GM12878 (cell line): ENCODE data around the gene NARF. TPM values are rescaled to one million over a fixed set of nuclear protein-coding genes. Genes with fewer than 3 reads are reported as not detected.
A peak's percentile ranks its signal among the peaks of the same experiment; 100 is the strongest.
"Not testable (repeated sequence)": the region's sequence is repeated elsewhere in the genome, so short reads cannot be mapped to it uniquely, and the experiment has no call there.

Experiments used
- ATAC-seq: fragments of 200-7000 bp; cut with Tn5 transposase; 3 replicates; pipeline ENCODE4 v1.9.1; 2020; ENCODE audit warnings: mild to moderate bottlenecking, moderate library complexity
- BruUV-seq: library from RNA; stranded (reverse); fragments of 400-500 nt; replicated peaks from 2 replicates; lab custom pipeline; 2021; lab: Mats Ljungman, UMichigan
- CTCF ChIA-PET: fragments of 300-600 bp; sonication (Branson Sonifier 250); formaldehyde crosslinking; extraction: SDS; loops from one replicate; lab custom pipeline; 2021; ENCODE audit warnings: inconsistent platforms; lab: Yijun Ruan, JAX
- POLR2A ChIA-PET: fragments of 350-600 bp; formaldehyde crosslinking; extraction: SDS; loops from one replicate; lab custom pipeline; 2021; ENCODE audit warnings: inconsistent platforms; lab: Charles Lee
- RAD21 ChIA-PET: fragments of 300-600 bp; sonication (Branson Sonifier 250); formaldehyde crosslinking; loops from one replicate; lab custom pipeline; 2023; ENCODE audit warnings: antibody characterized with exemption; ENCODE audit not compliant: unreplicated experiment; lab: Charles Lee
- SMC1A ChIA-PET: fragments of 300-600 bp; sonication (Branson Sonifier 250); formaldehyde crosslinking; loops from one replicate; lab custom pipeline; 2023; ENCODE audit not compliant: unreplicated experiment, uncharacterized antibody; lab: Charles Lee
- DNase-seq: peaks from one replicate; pipeline ENCODE4 v3.0.0-alpha.2; 2011; ENCODE audit warnings: low read depth, low spot score
- FAIRE-seq: peaks from 3 replicates; lab custom pipeline; 2011; peaks lifted over from hg19 to GRCh38; lab: Jason Lieb, UNC
- H2AFZ ChIP-seq: 2 replicates; pipeline ENCODE4 v1.6.0; 2011; ENCODE audit warnings: low read depth, low read length, control low read depth; ENCODE audit not compliant: control insufficient read depth
- H3K27ac ChIP-seq: 2 replicates; pipeline ENCODE4 v1.5.1; 2011; ENCODE audit warnings: control low read depth; ENCODE audit not compliant: control insufficient read depth, insufficient read depth
- H3K27me3 ChIP-seq, 2 experiments: replicated peaks in 1 of 2; 2 replicates each; pipeline versions ENCODE4 v1.6.0 to v1.6.1; 2011; ENCODE audit warnings: low read length in 1 of 2; ENCODE audit not compliant: control insufficient read depth in 2 of 2, insufficient read depth in 2 of 2
- H3K36me3 ChIP-seq, 2 experiments: 2 replicates each; pipeline ENCODE4 v1.5.1; 2011; ENCODE audit warnings: low read length in 1 of 2; ENCODE audit not compliant: control insufficient read depth in 2 of 2, insufficient read depth in 2 of 2
- H3K4me1 ChIP-seq: 2 replicates; pipeline ENCODE4 v1.6.1; 2011; ENCODE audit warnings: mild to moderate bottlenecking, low read length, moderate library complexity, mixed read lengths; ENCODE audit not compliant: control insufficient read depth, insufficient read depth
- H3K4me2 ChIP-seq: 2 replicates; pipeline ENCODE4 v1.6.0; 2011; ENCODE audit warnings: control low read depth; ENCODE audit not compliant: control insufficient read depth, insufficient read depth
- H3K4me3 ChIP-seq: fragments of 200-600 bp; sonication (generic); 2 replicates; pipeline ENCODE4 v1.5.1; 2016
- H3K79me2 ChIP-seq: 2 replicates; pipeline ENCODE4 v1.6.0; 2011; ENCODE audit warnings: low read length; ENCODE audit not compliant: control insufficient read depth, insufficient read depth
- H3K9ac ChIP-seq: 2 replicates; pipeline ENCODE4 v1.8.0; 2011; ENCODE audit warnings: low read length, control low read depth, mixed read lengths; ENCODE audit not compliant: control insufficient read depth, insufficient read depth
- H3K9me3 ChIP-seq: replicated peaks from 3 replicates; pipeline ENCODE4 v1.5.1; 2011; ENCODE audit warnings: mild to moderate bottlenecking, low read length; ENCODE audit not compliant: control insufficient read depth, insufficient read depth
- H4K20me1 ChIP-seq: 2 replicates; pipeline ENCODE4 v1.6.0; 2011; ENCODE audit not compliant: control insufficient read depth, insufficient read depth
- HCFC1 ChIP-seq: fragments of 150-350 bp; IDR thresholded peaks from 2 replicates; pipeline ENCODE4 v1.6.1; 2014; ENCODE audit warnings: low read length
- MYC ChIP-seq: IDR thresholded peaks from 2 replicates; pipeline ENCODE4 v1.6.1; 2011; ENCODE audit warnings: mild to moderate bottlenecking, low read length, moderate library complexity, inconsistent platforms; ENCODE audit not compliant: insufficient read depth, insufficient replicate concordance, insufficient read length, severe bottlenecking
- POLR2AphosphoS2 ChIP-seq: IDR thresholded peaks from 2 replicates; pipeline ENCODE4 v1.6.1; 2011; ENCODE audit warnings: low read depth, mild to moderate bottlenecking, low read length, improper control_type of control experiment, moderate library complexity
- POLR2AphosphoS5 ChIP-seq: IDR thresholded peaks from 2 replicates; pipeline ENCODE4 v1.6.1; 2011; ENCODE audit warnings: mild to moderate bottlenecking, low read length, inconsistent platforms
- POU2F2 ChIP-seq: IDR thresholded peaks from 3 replicates; pipeline ENCODE4 v1.6.1; 2011; ENCODE audit warnings: low read depth, mild to moderate bottlenecking, low read length, borderline replicate concordance
- SMC3 ChIP-seq: IDR thresholded peaks from 2 replicates; pipeline ENCODE4 v1.6.1; 2011; ENCODE audit warnings: low read length, improper control_type of control experiment, borderline replicate concordance
- SPI1 ChIP-seq: IDR thresholded peaks from 2 replicates; pipeline ENCODE4 v1.6.1; 2011; ENCODE audit warnings: low read depth, mild to moderate bottlenecking, low read length, moderate library complexity, borderline replicate concordance; ENCODE audit not compliant: insufficient read depth
- STAT3 ChIP-seq: IDR thresholded peaks from 2 replicates; pipeline ENCODE4 v1.6.1; 2011; ENCODE audit warnings: low read depth, low read length, improper control_type of control experiment
- ZZZ3 ChIP-seq: IDR thresholded peaks from 2 replicates; pipeline ENCODE4 v1.6.1; 2011; ENCODE audit warnings: low read depth; ENCODE audit not compliant: control insufficient read depth, insufficient read length
- WGBS: methylation state at CpG from one replicate; pipeline ENCODE4 v1.1.6; 2016; ENCODE audit warnings: low lambda C conversion rate; ENCODE audit not compliant: insufficient replicate concordance, insufficient coverage; ENCODE audit errors: missing lambda C conversion rate; 5-methylcytosine and 5-hydroxymethylcytosine counted together
- in situ Hi-C: fragments of 300-500 bp; cut with MboI; formaldehyde crosslinking; loops from 9 replicates; pipeline ENCODE4 v1.14.3; 2018; ENCODE audit warnings: mixed read lengths
- intact Hi-C: fragments of 100-400 bp; cut with micrococcal nuclease; formaldehyde crosslinking; loops from one replicate; pipeline ENCODE4 v1.14.2; 2022; ENCODE audit not compliant: unreplicated experiment
- polyA plus RNA-seq, 11 experiments: library from polyadenylated mRNA; depleted of rRNA in 4 of 11; unstranded in 6 of 11; stranded (reverse) in 5 of 11; fragments of >200 nt; fragmentation: Nextera tagmentation in 4 of 11; fragmentation: Illumina TruSeq in 1 of 11; extraction: Ambion mirVana in 4 of 11; extraction: Trizol in 1 of 11; gene quantifications; 1 replicate in 1 of 11; 2 replicates in 10 of 11; pipeline versions ENCODE4 v1.2.1 to v1.2.3, GENCODE V29; 2011 to 2016; ENCODE audit warnings: inconsistent platforms in 2 of 11, missing spikeins in 2 of 11, low read depth in 1 of 11
- total RNA-seq, 4 experiments: library from RNA; depleted of rRNA in 3 of 4; stranded (reverse); fragments of >200 nt in 3 of 4; fragmentation: Illumina TruSeq in 1 of 4; extraction: Trizol in 1 of 4; gene quantifications; 2 replicates each; pipeline versions ENCODE4 v1.2.1 to v1.2.3, GENCODE V29; 2013 to 2021

Gene NARF
- total and polyA plus RNA-seq, 10 of the 15 experiments (the other 5 are each of a cell fraction or from before 2014, with no cell fraction given), result 16.7 to 126 (median 47.5) TPM

GRCh38 chr17:82450357-82451106, 8.0 kb upstream of the NARF start, which contains the start of gene CYBC1 (continued):
- TF ChIP-seq POU2F2 (no peak), SPI1 (no peak; the same call in 1 of the 2 replicates), HCFC1 (no peak; the same call in 1 of the 2 replicates), ZZZ3 (no peak), SMC3 (no peak), STAT3 (no peak), POLR2AphosphoS5 (peak; percentile 87)

GRCh38 chr17:82452162-82452561, 6.4 kb upstream of the NARF start:
- H3K4me1 ChIP-seq, result peaks cover 4% of the 10 kb centered on the region
- ChIA-PET SMC1A (no interaction called here), RAD21 (no interaction called here), CTCF (interaction anchor here (1.3 kb wide), 1 partner anchor 28 kb away, joined by 3 read pairs; no protein-coding TSS in a partner anchor), POLR2A (interaction anchor here (1.5 kb wide), 1 partner anchor 21 kb away, joined by 3 read pairs; no protein-coding TSS in a partner anchor)
- DNase-seq (no peak), ATAC-seq (no peak), FAIRE-seq (no peak)
- peaks cover 1 to 4% of the 10 kb centered on the region in 2 experiments; a peak in 2 of 4 replicates for H3K36me3 ChIP-seq
- no peaks in the 10 kb centered on the region; the same call in 2 of the 3 replicates for H3K9me3 ChIP-seq
- in situ Hi-C loops (no loop called here), intact Hi-C loops (no loop called here)
- BruUV-seq, result no TSS peak
- TF ChIP-seq POLR2AphosphoS2 (no peak), MYC (no peak), STAT3 (no peak)
- H3K4me2 ChIP-seq, result no peak overlapping the region
- H3K27me3 ChIP-seq, result no peaks in the 10 kb centered on the region
- H3K4me3 ChIP-seq, result no peak overlapping the region
- peaks cover 36% of the 10 kb centered on the region for H3K79me2 ChIP-seq
- WGBS, result 100% methylated on average over 3 of the region's 3 CpGs
- no peak overlapping the region for H3K27ac ChIP-seq
- no peak overlapping the region for H2AFZ ChIP-seq
- H4K20me1 ChIP-seq, result no peaks in the 10 kb centered on the region; the same call in 1 of the 2 replicates
- H3K9ac ChIP-seq, result no peak overlapping the region

GRCh38 chr17:82453151-82453550, 5.4 kb upstream of the NARF start:
- DNase-seq, H3K9me3 ChIP-seq, in situ Hi-C loops, H3K4me2 ChIP-seq, H3K36me3 ChIP-seq, CTCF ChIA-PET, FAIRE-seq, intact Hi-C loops, H3K27me3 ChIP-seq, H2AFZ ChIP-seq, ATAC-seq, H3K27ac ChIP-seq, RAD21 ChIA-PET, BruUV-seq, POLR2A ChIA-PET, H3K4me3 ChIP-seq, H4K20me1 ChIP-seq, H3K9ac ChIP-seq, SMC1A ChIA-PET: not testable (repeated sequence)
- peaks cover 26% of the 10 kb centered on the region for H3K79me2 ChIP-seq
- WGBS, result 90% methylated on average over 7 of the region's 7 CpGs
- peaks cover 10% of the 10 kb centered on the region for H3K4me1 ChIP-seq
